ENCODE results near the gene HBS1L.

HBS1L gene

DNA sequence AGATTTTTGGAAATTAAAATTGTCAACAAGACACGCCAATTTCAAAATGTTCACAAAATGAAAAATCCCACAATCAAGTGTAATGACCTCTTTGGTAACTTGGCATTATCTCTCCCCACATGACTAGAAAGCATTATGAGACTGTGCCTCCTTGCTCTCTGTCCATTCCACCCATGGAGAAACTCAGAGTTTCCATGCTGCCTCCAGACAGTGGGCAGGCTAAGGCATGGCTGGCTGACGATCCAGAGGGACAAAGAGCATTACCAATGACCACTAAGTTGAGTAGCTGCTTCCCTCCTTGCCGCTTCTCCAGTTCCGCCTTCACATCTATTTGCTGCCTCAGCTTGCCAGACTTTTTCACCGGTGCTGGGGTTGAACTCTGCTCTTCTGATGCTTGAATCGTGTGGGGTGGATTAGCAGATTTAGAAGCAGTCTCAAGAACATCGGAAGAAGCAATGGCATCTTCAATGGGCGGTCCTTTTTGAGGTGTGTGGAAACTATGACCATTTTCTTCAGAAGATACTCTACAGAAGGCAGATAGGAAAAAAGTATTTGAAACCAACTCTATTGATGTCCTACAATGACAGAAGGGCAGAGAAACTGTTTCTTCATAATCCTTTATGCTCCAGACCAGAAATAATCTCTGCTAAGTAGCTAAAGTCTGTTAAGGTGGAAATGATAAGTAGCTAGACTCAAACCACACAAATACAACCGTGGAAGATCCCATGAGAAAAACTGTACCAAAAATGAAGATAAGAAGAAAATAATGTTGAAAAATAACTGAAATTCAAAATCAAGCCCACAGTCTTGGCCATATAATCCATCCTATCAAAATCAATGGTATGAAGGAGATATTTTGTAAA lies 57.3 kb downstream of the HBS1L start:
- peak in 1 of 2 experiments; percentile 8 for DNase-seq

DNA sequence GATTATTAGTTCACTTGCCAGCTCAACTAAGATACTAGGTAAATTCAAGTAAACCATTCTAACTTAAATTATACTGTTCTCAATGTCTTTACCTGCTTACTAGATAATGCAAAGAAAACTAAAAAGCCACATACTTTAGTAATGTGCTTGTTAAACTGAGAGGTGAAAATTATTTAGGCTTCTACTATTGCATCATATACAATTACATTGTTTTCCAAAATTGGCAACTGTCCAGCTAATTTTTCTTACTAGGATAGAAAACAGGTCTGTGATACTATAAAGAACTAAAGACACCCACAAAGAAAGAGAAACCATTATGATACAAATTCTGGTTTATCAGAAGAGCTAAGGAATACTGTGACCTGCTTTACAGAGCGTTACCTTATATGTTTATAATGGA lies 59.1 kb downstream of the HBS1L start:
- DNase-seq: no peak

- no peak for DNase-seq
Measured at GRCh38 chr6:134994431-134994830, 60.2 kb downstream of the HBS1L start.

DNA sequence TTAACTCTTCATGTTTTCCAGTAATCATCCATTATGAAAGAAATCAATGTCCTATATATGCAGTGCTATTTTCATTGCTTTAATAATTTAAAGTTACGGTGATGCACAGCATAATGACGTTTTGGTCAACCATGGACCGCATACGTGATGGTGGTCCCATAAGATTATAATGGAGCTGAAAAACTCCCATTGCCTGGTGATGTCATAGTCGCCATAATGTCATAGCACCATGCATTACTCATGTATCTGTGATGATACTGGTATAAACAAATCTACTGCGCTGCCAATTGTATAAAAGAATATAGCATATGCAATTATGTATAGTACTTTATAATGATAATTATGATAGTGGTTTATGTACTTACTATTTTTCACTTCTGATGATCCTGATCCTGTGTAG lies 62.5 kb downstream of the HBS1L start:
- DNase-seq: no peak

GRCh38 chr6:134990262-134990661 lies 64.4 kb downstream of the HBS1L start:
- DNase-seq: no peak

DNA sequence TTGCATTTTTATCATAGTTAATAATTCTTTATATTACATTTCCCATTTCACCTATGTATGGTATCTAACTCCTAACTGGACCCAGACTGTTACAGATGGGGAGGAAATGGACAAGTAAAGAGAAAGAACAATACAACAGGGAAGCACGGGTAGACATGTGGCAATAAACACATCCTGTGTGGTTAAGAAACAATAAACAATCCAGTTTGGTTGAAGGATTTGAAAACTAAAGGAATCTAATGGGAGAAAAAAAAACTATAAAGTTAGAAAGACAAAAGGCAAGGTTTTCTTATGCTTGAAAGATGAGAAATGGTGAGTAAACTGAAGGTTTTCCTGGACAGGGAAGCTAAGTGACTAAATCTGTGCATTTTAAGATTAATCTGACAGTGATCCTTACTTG lies 69.8 kb downstream of the HBS1L start:
- DNase-seq: no peak

DNA sequence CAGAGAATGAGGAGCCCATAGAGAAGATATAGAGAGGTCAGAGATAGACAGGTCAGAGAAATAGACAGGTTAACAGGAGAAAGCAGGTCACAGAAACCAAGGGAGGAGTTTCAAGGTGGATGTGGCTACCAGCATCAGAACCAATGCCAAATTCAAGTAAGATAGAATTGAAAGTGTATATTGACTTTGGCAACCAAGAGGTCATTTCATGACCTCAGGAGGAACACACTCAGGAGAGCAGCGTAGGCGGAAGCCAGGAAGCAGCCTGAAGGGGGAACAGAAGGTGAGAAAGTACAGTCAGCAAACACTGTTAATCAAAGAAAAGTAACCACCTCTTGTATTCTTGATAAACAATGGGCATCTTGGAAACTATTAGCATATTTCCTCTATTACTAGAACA lies 70.8 kb downstream of the HBS1L start:
- DNase-seq: no peak

GRCh38 chr6:134982161-134982560 lies 72.5 kb downstream of the HBS1L start:
- no peak for DNase-seq

- DNase-seq: no peak
Measured at GRCh38 chr6:134980846-134981245, 73.8 kb downstream of the HBS1L start.

- DNase-seq: peak in 1 of 2 experiments; percentile 36
Measured at GRCh38 chr6:134979142-134979541, 75.5 kb downstream of the HBS1L start.

GRCh38 chr6:134974370-134974769 lies 80.3 kb downstream of the HBS1L start:
- DNase-seq: no peak

- no peak for DNase-seq
Measured at GRCh38 chr6:134967711-134968110, 86.9 kb downstream of the HBS1L start.

DNA sequence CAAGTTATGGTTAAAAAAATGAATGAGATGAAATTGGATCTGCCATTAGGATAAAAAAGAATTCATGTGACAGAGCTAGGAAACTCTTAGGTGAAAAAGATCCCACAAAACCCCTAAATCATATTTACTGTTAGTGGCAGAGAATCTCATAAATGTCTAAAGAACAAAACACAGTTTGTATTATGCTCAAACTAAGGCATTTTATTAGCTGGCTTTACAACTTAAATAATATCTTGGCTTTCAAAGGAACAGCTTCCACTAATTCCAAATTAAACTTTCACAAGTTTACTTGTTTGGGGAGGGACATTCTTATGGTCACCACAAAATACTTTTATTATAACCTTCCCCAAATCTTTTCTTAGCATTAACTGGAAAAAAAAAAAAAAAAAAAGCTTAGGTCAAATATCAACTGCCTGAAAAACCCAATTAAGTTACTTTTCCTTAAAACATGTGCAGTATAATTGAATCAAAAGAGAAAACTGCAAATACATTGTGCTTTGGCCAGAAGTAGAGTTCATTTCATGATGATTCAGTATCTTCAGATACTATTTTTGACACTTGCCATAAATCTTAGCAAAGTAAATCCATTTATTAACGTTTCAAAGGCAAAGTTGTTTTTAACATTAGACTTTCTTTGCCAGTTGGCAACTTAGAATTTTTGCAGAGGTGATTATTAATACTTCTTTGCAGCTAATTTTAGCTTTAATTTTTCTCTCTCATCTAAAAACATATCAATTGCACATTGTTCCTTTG lies 90.0 kb downstream of the HBS1L start:
- DNase-seq: no peak

DNA sequence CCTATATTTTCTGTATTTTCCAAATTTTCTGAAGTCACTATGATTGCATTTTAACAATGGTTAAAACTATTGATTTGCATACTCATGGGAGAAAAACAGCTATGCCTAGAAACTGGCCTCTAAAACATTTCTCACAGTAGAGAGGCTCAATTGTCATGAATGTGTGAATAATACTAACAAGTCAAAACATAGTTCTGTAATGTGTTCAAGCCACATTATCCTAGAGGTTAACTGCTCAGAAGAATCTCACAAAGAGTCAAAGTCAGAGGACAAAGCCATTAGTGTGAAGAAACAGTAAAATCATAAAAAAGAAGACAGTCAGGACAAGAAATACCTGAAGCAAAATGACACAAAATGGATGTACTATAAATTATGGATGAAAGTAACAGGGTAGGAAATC lies 92.2 kb downstream of the HBS1L start:
- DNase-seq: no peak

DNA sequence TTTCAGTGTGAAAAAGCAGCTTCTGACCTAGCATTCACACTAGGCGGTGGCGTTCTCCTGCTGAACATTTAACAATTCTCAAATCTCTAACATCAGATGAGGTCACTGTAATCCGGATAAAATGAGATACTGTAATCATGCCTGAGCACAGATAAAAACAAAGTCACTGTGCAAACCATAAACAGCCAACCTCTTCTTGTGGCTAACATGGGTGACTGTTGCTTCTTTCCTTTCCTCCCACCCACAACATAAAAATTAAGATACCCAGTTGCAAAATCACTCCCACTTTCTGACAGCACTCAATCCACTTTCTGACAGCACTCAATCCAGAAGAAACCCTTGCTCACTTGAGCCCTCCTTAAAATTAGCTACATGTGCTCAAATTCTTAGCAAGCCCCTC lies 93.3 kb downstream of the HBS1L start:
- DNase-seq: no peak

- no peak for DNase-seq
Measured at GRCh38 chr6:134959603-134960002, 95.0 kb downstream of the HBS1L start.

DNA sequence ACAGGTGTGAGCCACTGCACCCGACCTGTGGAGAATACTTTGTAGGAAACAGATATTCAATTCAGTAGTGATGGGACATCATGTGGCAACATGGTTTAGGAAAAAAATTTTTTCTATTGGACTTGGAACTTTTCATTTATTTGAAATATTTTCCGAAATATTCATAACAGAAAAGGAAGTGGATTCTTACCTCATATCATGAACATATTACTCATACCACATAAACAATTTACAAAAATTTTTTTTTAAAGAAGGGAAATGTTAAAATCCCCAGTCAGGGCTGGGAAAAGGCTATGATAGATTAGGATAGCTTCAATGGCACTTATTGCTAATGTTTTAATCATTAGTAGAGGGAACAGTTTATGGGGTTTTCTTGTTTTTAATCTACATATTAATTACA lies 97.9 kb downstream of the HBS1L start:
- no peak for DNase-seq

DNA sequence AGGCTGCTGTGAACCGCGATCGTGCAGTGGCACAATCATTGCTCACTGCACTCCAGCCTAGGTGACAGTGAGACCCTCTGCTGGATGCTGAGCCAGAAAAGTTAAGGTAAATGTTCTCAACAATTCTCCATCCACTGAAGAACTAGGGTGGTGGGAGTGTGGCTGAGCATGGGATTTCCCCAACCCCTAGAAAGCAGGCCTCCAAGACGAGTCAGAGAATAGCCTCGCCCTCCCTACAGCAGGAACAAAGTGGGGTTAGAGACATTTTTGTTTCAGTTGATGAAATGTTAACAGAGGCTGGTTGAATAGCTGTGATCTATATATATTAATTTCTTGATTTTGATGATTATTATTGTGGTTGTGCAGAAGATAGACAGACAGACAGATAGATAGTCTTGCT lies 98.6 kb downstream of the HBS1L start:
- no peak for DNase-seq

GRCh38 chr6:134954272-134955000 lies 100.2 kb downstream of the HBS1L start:
- no peak for DNase-seq

GRCh38 chr6:134951494-134952263 lies 102.9 kb downstream of the HBS1L start:
- no peak for DNase-seq

DNA sequence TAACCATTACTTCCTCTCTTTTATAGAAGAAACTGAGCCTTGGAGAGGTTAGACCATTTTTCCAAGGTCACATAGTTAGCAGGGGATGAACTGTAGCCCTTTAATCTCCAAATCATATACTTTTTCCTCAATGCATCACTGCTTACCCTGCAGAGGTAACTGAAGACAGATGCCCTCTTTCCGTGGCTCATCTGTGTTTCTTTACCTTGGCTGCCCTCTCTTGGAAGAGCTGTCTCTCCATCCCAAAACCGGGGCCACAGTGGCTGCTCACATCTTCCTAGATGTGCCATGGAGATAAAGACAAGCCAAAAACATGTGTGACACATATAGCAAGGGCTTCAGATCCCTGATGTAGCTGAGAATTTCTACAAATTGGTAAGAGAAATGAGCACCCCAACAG lies 104.1 kb downstream of the HBS1L start:
- no peak for DNase-seq

DNA sequence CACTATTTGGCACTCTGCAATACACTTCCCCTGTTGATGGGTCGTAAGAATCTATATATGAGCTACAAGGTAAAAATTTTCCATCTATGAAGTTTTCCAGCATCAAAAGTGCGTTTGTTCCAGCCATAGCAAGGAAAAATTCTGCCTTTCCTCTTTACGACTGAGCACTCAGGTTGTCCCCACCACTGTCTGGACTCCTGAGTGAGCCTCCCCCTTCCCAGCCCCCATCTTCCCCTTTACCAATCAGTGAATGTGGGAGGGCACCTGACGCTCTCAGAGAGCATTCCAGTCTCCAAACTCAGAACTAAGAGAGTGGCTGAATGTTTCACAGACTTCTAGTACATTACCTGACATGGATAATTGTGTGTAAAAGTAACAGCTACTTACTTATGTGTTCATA lies 104.7 kb downstream of the HBS1L start, which contains the start of gene ALDH8A1:
Gene ALDH8A1, minus strand, starts transcription at position 175 of the 400 bp plus-strand sequence. Its CDS starts 48 bp downstream, at position 127.
- DNase-seq: no peak

DNA sequence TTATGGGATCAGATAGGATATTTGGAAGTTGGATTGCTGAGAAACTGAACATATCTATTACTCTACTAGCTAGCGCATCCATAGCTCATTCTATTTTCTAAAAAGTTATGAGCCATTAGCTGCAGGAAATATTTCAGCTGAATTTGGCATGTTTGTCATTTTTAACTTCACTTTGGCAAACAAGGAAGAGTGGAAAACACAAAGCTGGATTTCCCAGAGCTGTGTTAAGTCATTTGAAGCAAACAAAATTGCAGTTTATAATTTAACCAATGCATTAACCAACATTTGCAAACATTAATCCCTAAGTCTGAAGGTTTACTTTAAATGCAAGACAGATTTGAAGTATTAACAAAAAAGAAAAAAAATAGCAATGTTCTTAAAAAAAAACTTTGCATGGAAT lies 105.9 kb downstream of the HBS1L start:
- no peak for DNase-seq

Data from stimulated activated CD4-positive, alpha-beta T cell treated with anti-CD3 and anti-CD28 coated beads, Interleukin-4, amount 100 ng/mL, for 4 hours (primary cell).